Right lobe of liver (tissue), 4 donors: ENCODE measurements around the gene MIPEP.

Source experiments
- POLR2A ChIP-seq: fragments of 450-650 bp; IDR thresholded peaks from one replicate; pipeline ENCODE4 v1.6.1; 2017; ENCODE audit warnings: antibody characterized with exemption, mild to moderate bottlenecking
- TF ChIP-seq, protein P1 (sequence below), 4 donors: fragments of 200-600 bp in 3 of 4; fragments of 450-650 bp in 1 of 4; IDR thresholded peaks; one replicate each; pipeline versions ENCODE4 v1.5.1 to v1.8.0; 2016 to 2022; ENCODE audit warnings: antibody characterized with exemption in 4 of 4, mild to moderate bottlenecking in 2 of 4
- donor health status: DM: no; HTN: no; CAD: no.
- donor health status: DM: no; HTN: no; CAD: no.
- donor health status: DM: no; HTN: yes; CAD: no.

DNA sequence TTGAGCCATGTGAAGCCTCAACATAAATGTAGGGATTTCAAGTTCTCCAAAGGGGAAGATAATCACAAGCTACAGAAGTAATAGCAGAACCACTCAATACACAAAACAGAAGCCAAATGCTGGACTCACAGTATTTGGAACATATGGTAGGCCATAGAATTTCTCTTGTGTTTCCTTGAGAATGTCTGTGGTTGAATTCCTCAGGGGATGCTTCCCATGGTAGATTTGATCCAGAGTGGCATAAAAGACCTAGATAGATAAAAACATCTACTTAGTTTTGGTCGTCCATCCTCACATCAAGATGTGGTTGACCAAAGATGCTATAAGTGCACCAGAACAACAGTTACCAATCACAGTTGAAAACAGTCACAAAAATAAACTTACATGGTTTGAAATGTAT is 83.4 kb downstream of the MIPEP start:
- TF ChIP-seq, protein P1, sequence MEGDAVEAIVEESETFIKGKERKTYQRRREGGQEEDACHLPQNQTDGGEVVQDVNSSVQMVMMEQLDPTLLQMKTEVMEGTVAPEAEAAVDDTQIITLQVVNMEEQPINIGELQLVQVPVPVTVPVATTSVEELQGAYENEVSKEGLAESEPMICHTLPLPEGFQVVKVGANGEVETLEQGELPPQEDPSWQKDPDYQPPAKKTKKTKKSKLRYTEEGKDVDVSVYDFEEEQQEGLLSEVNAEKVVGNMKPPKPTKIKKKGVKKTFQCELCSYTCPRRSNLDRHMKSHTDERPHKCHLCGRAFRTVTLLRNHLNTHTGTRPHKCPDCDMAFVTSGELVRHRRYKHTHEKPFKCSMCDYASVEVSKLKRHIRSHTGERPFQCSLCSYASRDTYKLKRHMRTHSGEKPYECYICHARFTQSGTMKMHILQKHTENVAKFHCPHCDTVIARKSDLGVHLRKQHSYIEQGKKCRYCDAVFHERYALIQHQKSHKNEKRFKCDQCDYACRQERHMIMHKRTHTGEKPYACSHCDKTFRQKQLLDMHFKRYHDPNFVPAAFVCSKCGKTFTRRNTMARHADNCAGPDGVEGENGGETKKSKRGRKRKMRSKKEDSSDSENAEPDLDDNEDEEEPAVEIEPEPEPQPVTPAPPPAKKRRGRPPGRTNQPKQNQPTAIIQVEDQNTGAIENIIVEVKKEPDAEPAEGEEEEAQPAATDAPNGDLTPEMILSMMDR (IDR thresholded peaks at IDR 0.05) = no peak
- no peak for TF ChIP-seq POLR2A
